Trophoblast cell (in vitro differentiated cells and primary cell): ENCODE data around the gene CACNA2D3.
"Not testable (repeated sequence)": the region's sequence is repeated elsewhere in the genome, so short reads cannot be mapped to it uniquely, and the experiment has no call there.

Experiments
- DNase-seq, 2 donors: peaks; one replicate each; pipeline ENCODE4 v3.0.0-alpha.2; 2016
- H2AFZ ChIP-seq: 2 replicates; pipeline ENCODE4 v1.6.1; 2013; ENCODE audit warnings: low read length, moderate library complexity, mild to moderate bottlenecking; ENCODE audit not compliant: insufficient read depth, poor library complexity
- H2AK5ac ChIP-seq: 2 replicates; pipeline ENCODE4 v1.6.1; 2013; ENCODE audit warnings: mild to moderate bottlenecking, low read length
- H2BK120ac ChIP-seq: 2 replicates; pipeline ENCODE4 v1.6.1; 2013; ENCODE audit warnings: low read length, mild to moderate bottlenecking, moderate library complexity; ENCODE audit not compliant: insufficient read depth, poor library complexity
- H2BK12ac ChIP-seq: 2 replicates; pipeline ENCODE4 v1.6.1; 2013; ENCODE audit warnings: mild to moderate bottlenecking, low read length, moderate library complexity
- H2BK5ac ChIP-seq: 2 replicates; pipeline ENCODE4 v1.6.1; 2013; ENCODE audit warnings: low read length, low read depth, moderate library complexity, mild to moderate bottlenecking; ENCODE audit not compliant: poor library complexity
- H3K14ac ChIP-seq: 2 replicates; pipeline ENCODE4 v1.6.1; 2013; ENCODE audit warnings: mild to moderate bottlenecking, low read length
- H3K18ac ChIP-seq: 2 replicates; pipeline ENCODE4 v1.6.1; 2013; ENCODE audit warnings: mild to moderate bottlenecking, low read length
- H3K23ac ChIP-seq: 2 replicates; pipeline ENCODE4 v1.6.1; 2013; ENCODE audit warnings: low read length
- H3K27ac ChIP-seq: 2 replicates; pipeline ENCODE4 v1.5.1; 2013; ENCODE audit warnings: low read depth, mild to moderate bottlenecking, inconsistent platforms, low read length, moderate library complexity
- H3K27me3 ChIP-seq: 2 replicates; pipeline ENCODE4 v1.6.1; 2013; ENCODE audit warnings: inconsistent platforms, mild to moderate bottlenecking, low read length, moderate library complexity; ENCODE audit not compliant: insufficient read depth
- H3K36me3 ChIP-seq, 2 experiments: 1 replicate in 1 of 2; 2 replicates in 1 of 2; pipeline ENCODE4 v1.6.1; 2013; ENCODE audit warnings: low read length in 2 of 2, mild to moderate bottlenecking in 2 of 2, moderate library complexity in 1 of 2; ENCODE audit not compliant: insufficient read depth in 2 of 2, control insufficient read depth in 1 of 2
- H3K4ac ChIP-seq: 2 replicates; pipeline ENCODE4 v1.6.1; 2013; ENCODE audit warnings: low read depth, mild to moderate bottlenecking, low read length, moderate library complexity
- H3K4me1 ChIP-seq, 2 experiments: 1 replicate in 1 of 2; 2 replicates in 1 of 2; pipeline ENCODE4 v1.6.1; 2013; ENCODE audit warnings: low read length in 2 of 2, mild to moderate bottlenecking in 2 of 2, moderate library complexity in 1 of 2; ENCODE audit not compliant: insufficient read depth in 2 of 2, control insufficient read depth in 1 of 2
- H3K4me2 ChIP-seq: 2 replicates; pipeline ENCODE4 v1.6.1; 2013; ENCODE audit warnings: inconsistent platforms, mild to moderate bottlenecking, low read length, moderate library complexity
- H3K4me3 ChIP-seq: 2 replicates; pipeline ENCODE4 v1.5.1; 2013; ENCODE audit warnings: mild to moderate bottlenecking, low read depth, low read length, inconsistent platforms
- H3K79me1 ChIP-seq: one replicate; pipeline ENCODE4 v1.6.1; 2013; ENCODE audit warnings: low read length
- H3K79me2 ChIP-seq: 2 replicates; pipeline ENCODE4 v1.6.1; 2013; ENCODE audit warnings: low read length, mild to moderate bottlenecking; ENCODE audit not compliant: control insufficient read depth, insufficient read depth, poor library complexity
- H3K9ac ChIP-seq: 2 replicates; pipeline ENCODE4 v1.6.1; 2013; ENCODE audit warnings: mild to moderate bottlenecking, low read length
- H3K9me3 ChIP-seq: 2 replicates; pipeline ENCODE4 v1.6.1; 2013; ENCODE audit warnings: low read depth, mild to moderate bottlenecking, control low read depth, inconsistent platforms, low read length; ENCODE audit not compliant: insufficient read depth
- H4K12ac ChIP-seq: 2 replicates; pipeline ENCODE4 v1.6.1; 2013; ENCODE audit warnings: low read depth, mild to moderate bottlenecking, low read length, moderate library complexity
- H4K8ac ChIP-seq: 2 replicates; pipeline ENCODE4 v1.6.1; 2013; ENCODE audit warnings: low read depth, mild to moderate bottlenecking, low read length, moderate library complexity
- H4K91ac ChIP-seq: one replicate; pipeline ENCODE4 v1.6.1; 2013; ENCODE audit warnings: low read depth, mild to moderate bottlenecking, low read length, moderate library complexity
- WGBS: extraction: QIAGEN DNeasy Blood & Tissue Kit; methylation state at CpG from one replicate; pipeline ENCODE4 v1.1.7; 2013; ENCODE audit warnings: missing lambda C conversion rate; ENCODE audit not compliant: insufficient read length, insufficient coverage; ENCODE audit errors: extremely low coverage; 5-methylcytosine and 5-hydroxymethylcytosine counted together

CACNA2D3 gene

DNA sequence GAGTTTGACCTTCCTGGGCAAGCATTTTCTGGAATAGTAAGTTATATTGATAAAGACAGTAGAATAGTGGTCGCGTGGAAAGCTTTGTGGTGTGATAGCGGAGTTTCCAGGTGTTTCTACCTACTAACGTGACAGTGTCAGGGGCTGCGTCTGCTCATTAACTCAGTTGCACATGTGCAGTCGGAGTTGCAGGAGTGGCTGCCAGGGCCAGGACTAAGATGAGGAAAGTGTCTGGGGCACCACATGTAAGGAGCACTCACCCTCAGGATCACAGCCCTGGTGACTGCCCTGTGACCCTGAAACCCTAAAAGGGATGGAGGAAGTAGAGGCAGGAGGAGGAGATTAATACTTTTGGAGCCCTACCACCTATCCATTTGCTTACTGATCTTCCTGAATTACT, 510.5 kb downstream of the CACNA2D3 start:
- no peak overlapping the region for H2BK5ac ChIP-seq
- WGBS: no CpG with 5 or more reads among the region's 6 CpGs
- no peak overlapping the region for H3K4ac ChIP-seq
- no peak overlapping the region for H4K91ac ChIP-seq
- no peak overlapping the region for H2AK5ac ChIP-seq
- no peak overlapping the region for H3K18ac ChIP-seq
- H3K9me3 ChIP-seq: no peaks in the 10 kb centered on the region
- H2BK120ac ChIP-seq: no peak overlapping the region
- no peaks in the 10 kb centered on the region for H3K79me1 ChIP-seq
- no peaks in the 10 kb centered on the region for H3K27me3 ChIP-seq
- H3K9ac ChIP-seq: no peak overlapping the region
- no peak overlapping the region for H3K27ac ChIP-seq
- H4K12ac ChIP-seq: no peak overlapping the region
- H4K8ac ChIP-seq: no peak overlapping the region
- H3K36me3 ChIP-seq: no peaks in the 10 kb centered on the region
- H3K14ac ChIP-seq: no peak overlapping the region
- H3K79me2 ChIP-seq: no peaks in the 10 kb centered on the region
- H2AFZ ChIP-seq: no peak overlapping the region
- H2BK12ac ChIP-seq: no peak overlapping the region
- no peak overlapping the region for H3K23ac ChIP-seq
- DNase-seq: no peak
- H3K4me2 ChIP-seq: no peak overlapping the region
- no peak overlapping the region for H3K4me3 ChIP-seq
- H3K4me1 ChIP-seq: peaks cover 5% of the 10 kb centered on the region in 2 experiments

GRCh38 chr3:54633444-54634121, 511.2 kb downstream of the CACNA2D3 start:
- H3K14ac ChIP-seq: no peak overlapping the region
- H3K4ac ChIP-seq: no peak overlapping the region
- no CpG with 5 or more reads among the region's 10 CpGs for WGBS
- no peak overlapping the region for H3K4me3 ChIP-seq
- no peak overlapping the region for H2AK5ac ChIP-seq
- DNase-seq: no peak
- H3K27ac ChIP-seq: no peak overlapping the region
- no peak overlapping the region for H2BK12ac ChIP-seq
- H2BK5ac ChIP-seq: no peak overlapping the region
- no peak overlapping the region for H4K12ac ChIP-seq
- H2AFZ ChIP-seq: no peak overlapping the region
- no peak overlapping the region for H3K18ac ChIP-seq
- H4K91ac ChIP-seq: no peak overlapping the region
- H3K23ac ChIP-seq: no peak overlapping the region
- no peak overlapping the region for H4K8ac ChIP-seq
- no peaks in the 10 kb centered on the region for H3K27me3 ChIP-seq
- no peak overlapping the region for H3K4me2 ChIP-seq
- H3K79me1 ChIP-seq: no peaks in the 10 kb centered on the region
- peaks cover 4 to 5% of the 10 kb centered on the region in 2 experiments for H3K4me1 ChIP-seq
- H2BK120ac ChIP-seq: no peak overlapping the region
- no peaks in the 10 kb centered on the region for H3K9me3 ChIP-seq
- no peaks in the 10 kb centered on the region for H3K79me2 ChIP-seq
- no peak overlapping the region for H3K9ac ChIP-seq
- no peaks in the 10 kb centered on the region for H3K36me3 ChIP-seq

DNA sequence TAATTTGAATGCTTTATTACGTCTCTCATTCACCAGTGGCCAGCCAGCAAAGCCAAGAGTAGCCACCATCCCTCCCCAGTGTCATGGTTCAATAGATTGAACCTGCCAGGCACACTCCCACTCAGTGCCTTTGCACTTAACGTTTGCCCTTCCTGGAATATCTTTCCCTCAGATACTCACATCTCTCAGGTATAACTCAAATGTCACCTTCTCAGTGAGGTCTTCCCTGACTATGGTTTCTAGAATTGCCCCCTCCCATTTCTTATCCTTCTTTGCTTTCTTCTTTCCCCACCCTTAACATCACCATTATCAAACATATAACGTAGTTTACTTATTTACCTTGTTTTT, 511.7 kb downstream of the CACNA2D3 start:
- H3K9me3 ChIP-seq: no peaks in the 10 kb centered on the region
- no peak overlapping the region for H4K12ac ChIP-seq
- no peaks in the 10 kb centered on the region for H3K27me3 ChIP-seq
- no peaks in the 10 kb centered on the region for H3K79me2 ChIP-seq
- H3K4me2 ChIP-seq: no peak overlapping the region
- no peak overlapping the region for H3K27ac ChIP-seq
- H2AFZ ChIP-seq: no peak overlapping the region
- H2BK5ac ChIP-seq: no peak overlapping the region
- H2BK120ac ChIP-seq: no peak overlapping the region
- no peak overlapping the region for H3K18ac ChIP-seq
- H3K14ac ChIP-seq: no peak overlapping the region
- no peak overlapping the region for H3K9ac ChIP-seq
- H4K8ac ChIP-seq: no peak overlapping the region
- H3K4me1 ChIP-seq: peaks cover 0 to under 1% of the 10 kb centered on the region in 2 experiments
- H4K91ac ChIP-seq: no peak overlapping the region
- 100% methylated on average over 1 of the region's 3 CpGs for WGBS
- H3K23ac ChIP-seq: no peak overlapping the region
- DNase-seq: no peak
- H3K4ac ChIP-seq: no peak overlapping the region
- no peak overlapping the region for H2AK5ac ChIP-seq
- no peak overlapping the region for H2BK12ac ChIP-seq
- H3K79me1 ChIP-seq: no peaks in the 10 kb centered on the region
- H3K4me3 ChIP-seq: no peak overlapping the region
- no peaks in the 10 kb centered on the region for H3K36me3 ChIP-seq

DNA sequence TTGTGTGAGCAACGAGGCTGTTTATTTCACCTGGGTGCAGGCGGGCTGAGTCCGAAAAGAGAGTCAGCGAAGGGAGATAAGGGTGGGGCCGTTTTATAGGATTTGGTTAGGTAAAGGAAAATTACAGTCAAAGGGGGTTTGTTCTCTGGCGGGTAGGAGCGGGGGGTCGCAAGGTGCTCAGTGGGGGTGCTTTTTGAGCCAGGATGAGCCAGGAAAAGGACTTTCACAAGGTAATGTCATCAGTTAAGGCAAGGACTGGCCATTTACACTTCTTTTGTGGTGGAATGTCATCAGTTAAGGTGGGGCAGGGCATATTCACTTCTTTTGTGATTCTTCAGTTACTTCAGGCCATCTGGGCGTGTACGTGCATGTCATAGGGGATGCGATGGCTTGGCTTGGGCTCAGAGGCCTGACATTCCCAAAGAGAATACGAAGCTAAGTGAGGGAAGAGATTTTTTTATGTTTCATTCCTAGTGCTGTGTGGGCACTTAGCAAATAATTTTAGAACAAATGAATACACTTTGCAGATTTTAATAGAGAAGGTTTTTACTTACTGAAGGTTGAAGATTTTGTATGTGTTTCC, 517.5 kb downstream of the CACNA2D3 start:
- no CpG with 5 or more reads among the region's 12 CpGs for WGBS
- not testable (repeated sequence) for H3K9me3 ChIP-seq

More for the DNA sequence above, 517.5 kb downstream of the CACNA2D3 start:
- not testable (repeated sequence) for H3K9ac ChIP-seq, H4K12ac ChIP-seq, H2AK5ac ChIP-seq, H4K91ac ChIP-seq, H3K27ac ChIP-seq, H3K79me2 ChIP-seq, H3K4me1 ChIP-seq, H3K27me3 ChIP-seq, H3K14ac ChIP-seq, H3K23ac ChIP-seq, H3K4ac ChIP-seq, H2AFZ ChIP-seq, H3K4me3 ChIP-seq, H3K79me1 ChIP-seq, H3K4me2 ChIP-seq, H3K36me3 ChIP-seq, H2BK120ac ChIP-seq, H4K8ac ChIP-seq, H2BK5ac ChIP-seq, H3K18ac ChIP-seq, H2BK12ac ChIP-seq
- peak; percentile 10 to 30 for DNase-seq
